ENCODE data around the gene DOCK4. TPM values are rescaled to one million over a fixed set of nuclear protein-coding genes. Genes with fewer than 3 reads are reported as not detected.
"Not testable (repeated sequence)": the region's sequence is repeated elsewhere in the genome, so short reads cannot be mapped to it uniquely, and the experiment has no call there.

Gene DOCK4
- total RNA-seq (2014; rRNA removed; shearing (Covaris generic)): 3.4 and 5.5 TPM in 2 replicates

- DNase-seq (ENCODE audit: low spot score): peak; percentile 98
These were observed at the start of gene DOCK4, which contains the start of gene ZNF277 for GRCh38 chr7:112206238-112206990. TSS of gene DOCK4 (minus strand) at chr7:112206399. CDS start at chr7:112206138, 261 bp downstream. TSS of gene ZNF277 (plus strand) at chr7:112206695. CDS start at chr7:112206717, 22 bp downstream.

GRCh38 chr7:112255388-112255720 lies 49.2 kb upstream of the DOCK4 start:
- no peak for DNase-seq (ENCODE audit: low spot score)

GRCh38 chr7:112254709-112255387 lies 48.6 kb upstream of the DOCK4 start:
- no peak for DNase-seq (ENCODE audit: low spot score)

- DNase-seq (ENCODE audit: low spot score): no peak
These were observed 48.0 kb upstream of the DOCK4 start for GRCh38 chr7:112254156-112254555.

GRCh38 chr7:112252691-112253090 lies 46.5 kb upstream of the DOCK4 start:
- no peak for DNase-seq (ENCODE audit: low spot score)

- DNase-seq (ENCODE audit: low spot score): no peak
These were observed 45.9 kb upstream of the DOCK4 start for GRCh38 chr7:112252141-112252540.

- not testable (repeated sequence) for DNase-seq (ENCODE audit: low spot score)
These were observed 43.8 kb upstream of the DOCK4 start for GRCh38 chr7:112249967-112250366.

- no peak for DNase-seq (ENCODE audit: low spot score)
These were observed 42.4 kb upstream of the DOCK4 start for GRCh38 chr7:112248598-112248997.

GRCh38 chr7:112238852-112239610 lies 32.8 kb upstream of the DOCK4 start:
- peak; percentile 48 for DNase-seq (ENCODE audit: low spot score)

- DNase-seq (ENCODE audit: low spot score): peak; percentile 19
These were observed 32.1 kb upstream of the DOCK4 start for GRCh38 chr7:112238330-112238729.

GRCh38 chr7:112236597-112236996 lies 30.4 kb upstream of the DOCK4 start:
- DNase-seq (ENCODE audit: low spot score): no peak

GRCh38 chr7:112234147-112234546 lies 27.9 kb upstream of the DOCK4 start:
- DNase-seq (ENCODE audit: low spot score): no peak

- no peak for DNase-seq (ENCODE audit: low spot score)
These were observed 27.0 kb upstream of the DOCK4 start for GRCh38 chr7:112233048-112233697.

- no peak for DNase-seq (ENCODE audit: low spot score)
These were observed 26.2 kb upstream of the DOCK4 start for GRCh38 chr7:112232212-112232978.

GRCh38 chr7:112228632-112229031 lies 22.4 kb upstream of the DOCK4 start:
- no peak for DNase-seq (ENCODE audit: low spot score)

GRCh38 chr7:112226701-112227276 lies 20.6 kb upstream of the DOCK4 start:
- no peak for DNase-seq (ENCODE audit: low spot score)

- DNase-seq (ENCODE audit: low spot score): no peak
These were observed 18.8 kb upstream of the DOCK4 start for GRCh38 chr7:112225006-112225405.

GRCh38 chr7:112224186-112224585 lies 18.0 kb upstream of the DOCK4 start:
- no peak for DNase-seq (ENCODE audit: low spot score)

GRCh38 chr7:112223310-112223709 lies 17.1 kb upstream of the DOCK4 start:
- DNase-seq (ENCODE audit: low spot score): no peak

- DNase-seq (ENCODE audit: low spot score): no peak
These were observed 14.8 kb upstream of the DOCK4 start for GRCh38 chr7:112220877-112221434.
